PC-3 (cell line): ENCODE data around the gene SLC26A11. TPM values are rescaled to one million over a fixed set of nuclear protein-coding genes. Genes with fewer than 3 reads are reported as not detected.

Source experiments
- ATAC-seq: fragments of 200-7000 bp; cut with Tn5 transposase; 2 replicates; pipeline ENCODE4 v1.9.1; 2020; ENCODE audit warnings: mild to moderate bottlenecking, moderate library complexity
- BruUV-seq: library from RNA; stranded (reverse); fragments of 400-500 nt; replicated peaks from 2 replicates; lab custom pipeline; 2021; lab: Mats Ljungman, UMichigan
- CTCF ChIA-PET: fragments of 300-600 bp; sonication (Branson Sonifier 250); formaldehyde crosslinking; loops from one replicate; lab custom pipeline; 2022; ENCODE audit warnings: antibody characterized with exemption; lab: Charles Lee
- POLR2A ChIA-PET: fragments of 300-600 bp; sonication (Branson Sonifier 250); formaldehyde crosslinking; loops from one replicate; lab custom pipeline; 2022; ENCODE audit warnings: antibody characterized with exemption; ENCODE audit not compliant: unreplicated experiment; lab: Charles Lee
- DNase-seq: peaks from one replicate; pipeline ENCODE4 v3.0.0-alpha.2; 2015
- H2AFZ ChIP-seq: fragments of 300-600 bp; sonication (generic); 2 replicates; pipeline ENCODE4 v1.6.0; 2016; ENCODE audit warnings: antibody characterized with exemption, low read length
- H3F3A ChIP-seq: fragments of 300-600 bp; sonication (generic); one replicate; pipeline ENCODE4 v1.6.0; 2017; ENCODE audit warnings: antibody characterized with exemption, low read length, control low read depth, mild to moderate bottlenecking; ENCODE audit not compliant: unreplicated experiment
- H3K27ac ChIP-seq: fragments of 300-600 bp; sonication (generic); 2 replicates; pipeline ENCODE4 v1.5.1; 2016; ENCODE audit warnings: mild to moderate bottlenecking, low read length
- H3K27me3 ChIP-seq: fragments of 300-600 bp; sonication (generic); 2 replicates; pipeline ENCODE4 v1.6.1; 2016; ENCODE audit warnings: low read length, mixed read lengths
- H3K36me3 ChIP-seq: fragments of 300-600 bp; sonication (generic); 2 replicates; pipeline ENCODE4 v1.6.1; 2016; ENCODE audit warnings: low read depth, mixed run types, low read length, mixed read lengths
- H3K4me1 ChIP-seq: fragments of 300-600 bp; sonication (generic); 2 replicates; pipeline ENCODE4 v1.5.1; 2016; ENCODE audit warnings: low read length; ENCODE audit not compliant: insufficient read depth
- H3K4me2 ChIP-seq: fragments of 300-600 bp; sonication (generic); 2 replicates; pipeline ENCODE4 v1.6.0; 2016; ENCODE audit warnings: low read length
- H3K4me3 ChIP-seq: fragments of 300-600 bp; sonication (generic); 2 replicates; pipeline ENCODE4 v1.5.1; 2016; ENCODE audit warnings: mild to moderate bottlenecking, low read length, mixed read lengths
- H3K79me2 ChIP-seq: fragments of 300-600 bp; sonication (generic); 2 replicates; pipeline ENCODE4 v1.6.1; 2017; ENCODE audit warnings: low read length, mixed read lengths
- H3K9ac ChIP-seq: fragments of 300-600 bp; sonication (generic); 2 replicates; pipeline ENCODE4 v1.6.0; 2016; ENCODE audit warnings: mild to moderate bottlenecking, low read length
- H3K9me2 ChIP-seq: fragments of 300-600 bp; sonication (generic); replicated peaks from 2 replicates; pipeline ENCODE4 v1.6.1; 2016; ENCODE audit warnings: mixed run types, low read length, mixed read lengths
- H3K9me3 ChIP-seq: fragments of 300-600 bp; sonication (generic); 2 replicates; pipeline ENCODE4 v1.6.1; 2016; ENCODE audit warnings: low read length, mixed read lengths
- H4K20me1 ChIP-seq: fragments of 300-600 bp; sonication (generic); 2 replicates; pipeline ENCODE4 v1.6.1; 2016; ENCODE audit warnings: low read length, mixed read lengths
- EZH2 ChIP-seq: fragments of 300-600 bp; sonication (generic); IDR thresholded peaks from one replicate; pipeline ENCODE4 v1.6.1; 2017; ENCODE audit warnings: antibody characterized with exemption, mild to moderate bottlenecking, low read length; ENCODE audit not compliant: unreplicated experiment
- EZH2phosphoT487 ChIP-seq: fragments of 300-600 bp; sonication (generic); IDR thresholded peaks from 2 replicates; pipeline ENCODE4 v1.6.1; 2018; ENCODE audit warnings: mild to moderate bottlenecking, antibody characterized with exemption, low read length, borderline replicate concordance
- intact Hi-C: fragments of 100-400 bp; cut with micrococcal nuclease; formaldehyde crosslinking; loops from 2 replicates; pipeline ENCODE4 v1.9.0; 2023
- total RNA-seq: library from RNA; depleted of rRNA; stranded (reverse); fragments of >200 nt; gene quantifications from 2 replicates; pipeline ENCODE4 v1.2.3, GENCODE V29; 2014
- TF ChIP-seq, protein P1 (sequence below): fragments of 300-600 bp; sonication (generic); conservative IDR thresholded peaks from 2 replicates; pipeline ENCODE4 v1.5.1; 2017; ENCODE audit warnings: antibody characterized with exemption, low read depth, mild to moderate bottlenecking, low read length

Gene SLC26A11
- total RNA-seq, 1 experiment from 2014 or later: 18.4 TPM

DNA sequence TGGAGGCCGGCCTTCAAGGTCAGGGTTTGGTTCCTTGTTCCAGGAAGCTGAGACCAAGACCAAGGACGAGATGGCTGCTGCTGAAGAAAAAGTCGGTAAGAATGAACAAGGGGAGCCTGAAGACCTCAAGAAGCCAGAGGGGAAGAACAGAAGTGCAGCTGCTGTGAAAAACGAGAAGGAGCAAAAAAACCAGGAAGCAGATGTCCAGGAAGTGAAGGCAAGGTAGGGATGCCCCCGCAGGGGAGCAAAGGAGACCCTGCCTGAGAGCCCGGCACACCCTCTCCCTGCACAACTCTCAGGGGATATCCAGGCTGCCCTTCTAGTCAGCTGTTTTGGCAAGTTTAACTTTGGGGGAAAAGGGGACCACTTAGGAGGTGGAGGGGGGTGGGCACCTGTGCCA, 69.4 kb downstream of the SLC26A11 start:
- Histone ChIP-seq H3F3A (no peaks in the 10 kb centered on the region), H3K4me3 (no peak overlapping the region), H3K4me1 (no peaks in the 10 kb centered on the region), H3K27me3 (no peaks in the 10 kb centered on the region), H3K9me2 (no peaks in the 10 kb centered on the region), H3K9ac (no peak overlapping the region), H3K79me2 (no peaks in the 10 kb centered on the region), H3K9me3 (no peaks in the 10 kb centered on the region), H3K36me3 (peaks cover 22% of the 10 kb centered on the region; the same call in 1 of the 2 replicates), H3K27ac (no peak overlapping the region), H4K20me1 (no peaks in the 10 kb centered on the region), H2AFZ (no peak overlapping the region), H3K4me2 (no peak overlapping the region)
- no TSS peak for BruUV-seq
- POLR2A ChIA-PET: no interaction called here
- DNase-seq (no peak), ATAC-seq (no peak)
- TF ChIP-seq, protein P1, sequence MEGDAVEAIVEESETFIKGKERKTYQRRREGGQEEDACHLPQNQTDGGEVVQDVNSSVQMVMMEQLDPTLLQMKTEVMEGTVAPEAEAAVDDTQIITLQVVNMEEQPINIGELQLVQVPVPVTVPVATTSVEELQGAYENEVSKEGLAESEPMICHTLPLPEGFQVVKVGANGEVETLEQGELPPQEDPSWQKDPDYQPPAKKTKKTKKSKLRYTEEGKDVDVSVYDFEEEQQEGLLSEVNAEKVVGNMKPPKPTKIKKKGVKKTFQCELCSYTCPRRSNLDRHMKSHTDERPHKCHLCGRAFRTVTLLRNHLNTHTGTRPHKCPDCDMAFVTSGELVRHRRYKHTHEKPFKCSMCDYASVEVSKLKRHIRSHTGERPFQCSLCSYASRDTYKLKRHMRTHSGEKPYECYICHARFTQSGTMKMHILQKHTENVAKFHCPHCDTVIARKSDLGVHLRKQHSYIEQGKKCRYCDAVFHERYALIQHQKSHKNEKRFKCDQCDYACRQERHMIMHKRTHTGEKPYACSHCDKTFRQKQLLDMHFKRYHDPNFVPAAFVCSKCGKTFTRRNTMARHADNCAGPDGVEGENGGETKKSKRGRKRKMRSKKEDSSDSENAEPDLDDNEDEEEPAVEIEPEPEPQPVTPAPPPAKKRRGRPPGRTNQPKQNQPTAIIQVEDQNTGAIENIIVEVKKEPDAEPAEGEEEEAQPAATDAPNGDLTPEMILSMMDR: no peak
- TF ChIP-seq EZH2phosphoT487 (no peak), EZH2 (no peak)
- intact Hi-C loops: no loop called here
- CTCF ChIA-PET: no interaction called here

DNA sequence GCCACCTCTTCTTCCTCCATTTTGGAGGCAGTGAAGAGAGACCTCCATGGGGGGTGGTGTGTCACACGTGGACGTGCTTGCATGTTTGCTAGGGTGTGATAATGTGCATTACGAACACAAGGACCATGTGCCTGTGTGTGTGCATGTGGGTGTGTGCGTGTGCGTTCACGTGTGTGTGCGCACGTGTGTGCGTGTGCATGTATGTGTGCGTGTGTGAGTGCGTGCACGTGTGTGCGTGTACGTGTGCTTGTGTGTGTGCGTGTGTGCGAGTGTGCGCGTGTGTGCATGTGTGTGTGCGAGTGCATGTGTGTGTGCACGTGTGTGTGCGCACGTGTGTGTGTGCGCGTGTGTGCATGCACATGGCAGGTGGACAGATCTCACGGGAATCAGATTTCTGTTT, 69.9 kb downstream of the SLC26A11 start:
- H3K36me3 ChIP-seq: peaks cover 25% of the 10 kb centered on the region; the same call in 1 of the 2 replicates
- no peaks in the 10 kb centered on the region for H3K79me2 ChIP-seq
- no peak overlapping the region for H3K9ac ChIP-seq
- H3K9me2 ChIP-seq: no peaks in the 10 kb centered on the region
- POLR2A ChIA-PET: no interaction called here
- H3F3A ChIP-seq: no peaks in the 10 kb centered on the region
- intact Hi-C loops: no loop called here
- H3K4me1 ChIP-seq: no peaks in the 10 kb centered on the region
- no peak for ATAC-seq
- no peak for DNase-seq
- H3K9me3 ChIP-seq: no peaks in the 10 kb centered on the region
- H4K20me1 ChIP-seq: no peaks in the 10 kb centered on the region
- H3K27me3 ChIP-seq: no peaks in the 10 kb centered on the region
- TF ChIP-seq EZH2 (no peak), EZH2phosphoT487 (no peak)
- TF ChIP-seq, protein P1: no peak
- CTCF ChIA-PET: no interaction called here
- no TSS peak for BruUV-seq
- no peak overlapping the region for H3K4me2 ChIP-seq
- H3K4me3 ChIP-seq: no peak overlapping the region
- no peak overlapping the region for H3K27ac ChIP-seq
- no peak overlapping the region for H2AFZ ChIP-seq

DNA sequence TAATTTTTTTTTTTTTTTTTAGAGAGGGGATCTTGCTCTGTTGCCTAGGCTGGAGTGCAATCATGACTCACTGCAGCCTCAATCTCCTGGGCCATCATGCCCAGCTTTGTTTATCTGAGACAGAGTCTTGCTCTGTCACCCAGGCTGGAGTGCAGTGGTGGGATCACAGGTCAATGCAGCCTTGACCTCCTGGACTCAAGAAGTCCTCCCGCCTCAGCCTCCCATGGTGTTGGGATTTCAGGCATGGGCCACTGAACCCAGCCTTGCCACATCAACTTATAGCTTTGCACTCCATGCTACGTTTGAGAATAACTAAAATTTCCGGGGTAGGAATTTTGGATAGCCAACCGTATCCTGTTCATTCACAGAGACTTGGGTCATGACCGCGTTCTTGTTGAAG, 71.0 kb downstream of the SLC26A11 start:
- Histone ChIP-seq H3K9me3 (no peaks in the 10 kb centered on the region), H3K4me3 (no peak overlapping the region), H3K79me2 (no peaks in the 10 kb centered on the region), H3K4me1 (no peaks in the 10 kb centered on the region), H3K36me3 (peaks cover 31% of the 10 kb centered on the region), H3K9ac (no peak overlapping the region), H3K27ac (no peak overlapping the region), H3K9me2 (no peaks in the 10 kb centered on the region), H4K20me1 (no peaks in the 10 kb centered on the region), H3K4me2 (no peak overlapping the region), H3F3A (no peaks in the 10 kb centered on the region), H2AFZ (no peak overlapping the region), H3K27me3 (no peaks in the 10 kb centered on the region)
- intact Hi-C loops: no loop called here
- BruUV-seq: no TSS peak
- DNase-seq (no peak), ATAC-seq (no peak)
- CTCF ChIA-PET: no interaction called here
- POLR2A ChIA-PET: no interaction called here
- TF ChIP-seq EZH2phosphoT487 (no peak), EZH2 (no peak)
- TF ChIP-seq, protein P1: no peak
